Adipocyte (in vitro differentiated cells): ENCODE measurements around the gene ESPL1.

Experiments
- DNase-seq: peaks from one replicate; pipeline ENCODE4 v3.0.0-alpha.2; 2015; ENCODE audit warnings: low read depth
- H3K27me3 ChIP-seq: replicated peaks from 2 replicates; pipeline ENCODE4 v1.7.0; 2013; ENCODE audit warnings: mild to moderate bottlenecking, low read length, moderate library complexity; ENCODE audit not compliant: control insufficient read depth, insufficient read depth
- H3K36me3 ChIP-seq: 2 replicates; pipeline ENCODE4 v1.7.0; 2013; ENCODE audit warnings: low read length, mild to moderate bottlenecking, moderate library complexity; ENCODE audit not compliant: control insufficient read depth, insufficient read depth, severe bottlenecking
- H3K4me1 ChIP-seq: 2 replicates; pipeline ENCODE4 v1.7.0; 2013; ENCODE audit warnings: mild to moderate bottlenecking, low read length, moderate library complexity; ENCODE audit not compliant: control insufficient read depth, insufficient read depth
- H3K4me3 ChIP-seq: 2 replicates; pipeline ENCODE4 v1.7.0; 2013; ENCODE audit warnings: mild to moderate bottlenecking, low read length, moderate library complexity
- H3K9ac ChIP-seq: 2 replicates; pipeline ENCODE4 v1.7.0; 2013; ENCODE audit warnings: mild to moderate bottlenecking, low read length, moderate library complexity
- H3K9me3 ChIP-seq: 2 replicates; pipeline ENCODE4 v1.7.0; 2013; ENCODE audit warnings: mild to moderate bottlenecking, low read length, moderate library complexity; ENCODE audit not compliant: control insufficient read depth

ESPL1 gene

DNA sequence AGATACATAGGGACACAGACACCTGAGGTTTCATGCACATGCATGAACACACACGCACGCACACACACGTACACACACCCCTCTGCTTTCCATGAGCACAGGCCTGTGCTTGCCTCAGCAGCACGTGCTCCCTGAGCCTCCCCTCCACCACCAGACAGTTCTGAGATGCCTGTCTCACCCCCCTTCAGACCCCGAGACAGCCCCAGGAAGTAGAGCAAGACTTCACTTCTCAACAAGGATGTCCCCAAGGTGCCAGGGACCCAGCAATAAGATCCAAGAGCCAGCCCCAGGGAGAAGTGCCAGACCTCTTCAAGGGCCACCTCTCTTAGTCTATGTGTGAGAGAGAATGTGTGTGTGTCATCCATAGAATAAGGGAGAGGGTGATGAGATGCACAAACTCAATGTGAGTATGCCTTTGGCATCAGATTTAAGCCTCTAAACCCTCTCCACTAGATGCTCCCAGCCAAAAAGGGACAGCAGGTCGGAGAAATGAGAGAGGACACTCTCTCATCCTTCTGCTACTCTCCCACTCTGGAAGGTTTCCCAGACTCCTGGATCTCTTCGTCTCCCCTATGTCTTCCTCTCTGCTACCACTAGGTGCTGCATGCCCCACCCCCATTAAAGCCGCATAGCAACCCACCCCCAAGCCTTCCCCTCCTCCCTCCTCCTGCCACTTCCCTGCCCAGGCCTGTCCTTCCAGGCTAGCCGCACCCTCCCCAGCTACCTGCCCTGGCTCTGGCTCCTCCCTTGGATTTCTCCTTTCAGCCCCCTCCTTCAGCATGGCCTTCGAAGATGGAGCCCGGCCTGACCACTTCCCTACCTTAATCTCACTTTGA lies 43.8 kb upstream of the ESPL1 start:
- Histone ChIP-seq H3K27me3 (no peaks in the 10 kb centered on the region), H3K36me3 (no peaks in the 10 kb centered on the region), H3K9me3 (no peaks in the 10 kb centered on the region), H3K4me1 (peaks cover 29% of the 10 kb centered on the region), H3K9ac (peak overlapping the region; percentile 77), H3K4me3 (no peak overlapping the region)
- peak; percentile 42 for DNase-seq

DNA sequence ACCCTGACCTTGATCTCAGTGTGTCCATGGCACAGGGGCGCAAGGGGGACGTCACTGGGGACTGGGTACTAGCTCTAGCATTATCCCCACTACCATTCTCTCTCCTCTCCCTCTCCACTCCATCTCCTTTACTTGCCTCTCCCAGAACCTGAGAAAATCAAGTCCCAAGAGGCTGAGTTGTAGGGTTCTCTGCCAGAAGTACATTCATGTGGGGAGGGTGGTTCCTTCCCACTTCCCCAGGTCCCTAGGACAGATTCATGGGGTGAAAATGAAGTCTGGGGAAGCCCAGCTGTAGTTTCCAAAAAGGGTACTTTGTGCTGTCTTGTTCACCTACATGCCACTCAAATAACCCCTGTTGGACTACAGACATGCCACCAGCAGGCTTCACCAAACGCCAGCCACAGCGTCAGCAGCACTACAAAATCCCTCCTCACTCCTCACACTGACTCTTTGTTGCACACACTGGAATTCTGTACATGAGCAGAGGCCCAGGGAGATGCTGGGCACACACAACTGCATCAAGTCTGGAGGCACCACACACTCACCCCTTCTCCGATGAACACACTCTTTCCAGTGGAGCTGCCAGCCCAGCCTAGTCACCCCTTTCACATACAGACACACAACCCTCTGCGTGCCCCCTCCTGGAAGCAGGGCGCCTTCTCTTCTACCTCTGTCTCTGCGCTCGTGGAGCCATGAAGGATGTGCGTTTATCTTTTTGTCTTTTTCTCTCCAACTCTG lies 43.0 kb upstream of the ESPL1 start:
- no peaks in the 10 kb centered on the region for H3K36me3 ChIP-seq
- no peak overlapping the region for H3K9ac ChIP-seq
- H3K27me3 ChIP-seq, result no peaks in the 10 kb centered on the region
- peaks cover 29% of the 10 kb centered on the region for H3K4me1 ChIP-seq
- H3K9me3 ChIP-seq, result no peaks in the 10 kb centered on the region
- DNase-seq, result peak; percentile 45
- H3K4me3 ChIP-seq, result no peak overlapping the region

DNA sequence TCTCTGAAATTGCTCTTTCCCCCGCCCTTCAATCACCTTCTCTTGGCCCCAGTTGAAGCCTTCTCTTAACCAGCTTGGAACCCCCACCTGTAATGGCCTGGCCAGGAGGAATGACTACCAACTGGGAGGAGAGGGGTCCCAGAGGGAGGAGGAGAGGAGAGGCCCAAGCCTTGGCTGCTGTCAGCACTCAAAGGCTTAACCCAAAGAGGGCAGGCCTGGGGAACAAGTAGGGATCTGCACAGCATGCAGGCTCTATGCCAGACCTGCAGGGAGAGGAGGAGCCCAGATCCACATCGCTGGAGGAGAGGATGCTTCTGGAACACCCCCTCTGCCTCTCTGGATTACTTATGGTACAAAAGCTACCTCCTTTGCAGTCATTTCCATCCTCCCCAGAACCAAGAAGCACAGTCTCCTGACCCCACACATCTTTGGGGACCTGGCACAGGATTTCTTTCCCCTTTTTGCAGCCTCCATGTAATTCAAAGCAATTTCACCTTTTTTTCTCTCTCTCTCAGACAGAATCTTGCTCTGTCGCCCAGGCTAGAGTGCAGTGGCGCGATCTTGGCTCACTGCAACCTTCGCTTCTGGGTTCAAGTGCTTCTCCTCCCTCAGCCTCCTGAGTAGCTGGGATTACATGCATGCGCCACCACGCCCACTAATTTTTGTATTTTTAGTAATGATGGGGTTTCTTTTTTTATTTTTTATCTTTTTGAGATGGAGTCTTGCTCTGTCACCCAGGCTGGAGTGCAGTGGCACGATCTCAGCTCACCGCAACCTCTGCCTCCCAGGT lies 42.3 kb upstream of the ESPL1 start:
- no peaks in the 10 kb centered on the region for H3K27me3 ChIP-seq
- H3K9ac ChIP-seq, result no peak overlapping the region
- no peak overlapping the region for H3K4me3 ChIP-seq
- H3K9me3 ChIP-seq, result no peaks in the 10 kb centered on the region
- peak; percentile 35 for DNase-seq
- peaks cover 30% of the 10 kb centered on the region for H3K4me1 ChIP-seq
- no peaks in the 10 kb centered on the region for H3K36me3 ChIP-seq

DNA sequence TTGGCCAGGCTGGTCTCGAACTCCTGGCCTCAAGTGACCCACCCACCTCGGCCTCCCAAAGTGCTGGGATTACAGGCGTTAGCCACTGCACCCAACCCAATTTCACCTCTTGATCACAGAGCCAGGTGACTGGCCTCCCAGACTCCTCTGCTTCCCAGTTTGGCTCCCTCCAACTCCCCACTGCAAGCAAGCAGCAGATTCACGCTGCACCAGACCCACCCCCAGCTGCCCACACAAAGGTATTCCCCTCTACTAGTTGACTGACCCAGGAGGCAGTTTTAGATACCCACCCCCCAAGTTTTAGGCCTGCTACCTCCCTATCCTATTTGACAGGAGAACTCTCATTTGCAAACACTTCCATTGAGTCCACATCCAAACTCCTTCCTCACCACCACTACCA lies 41.3 kb upstream of the ESPL1 start:
- Histone ChIP-seq H3K27me3 (no peaks in the 10 kb centered on the region), H3K36me3 (no peaks in the 10 kb centered on the region), H3K9ac (no peak overlapping the region), H3K9me3 (no peaks in the 10 kb centered on the region), H3K4me1 (peaks cover 36% of the 10 kb centered on the region), H3K4me3 (no peak overlapping the region)
- no peak for DNase-seq

DNA sequence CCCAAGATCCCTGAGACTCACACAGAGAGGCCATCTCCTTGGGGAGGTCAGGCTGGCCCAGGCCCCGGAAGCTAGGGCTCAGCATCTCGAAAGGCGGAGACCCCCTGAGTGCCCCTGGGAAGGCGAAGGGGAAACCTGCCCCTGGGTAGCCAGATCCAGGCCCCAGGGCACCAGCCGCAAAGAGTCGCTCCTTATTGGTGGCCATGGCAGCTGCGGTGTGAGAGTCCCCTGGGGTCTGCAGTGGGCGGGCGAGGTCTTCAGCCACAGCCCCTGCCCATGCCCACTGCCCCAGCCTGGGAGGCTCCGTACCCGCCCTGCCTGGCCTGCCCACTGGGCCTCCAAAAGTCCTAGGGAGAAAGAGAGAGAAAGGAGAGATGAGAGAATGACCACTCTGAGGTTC lies 40.8 kb upstream of the ESPL1 start:
- no peaks in the 10 kb centered on the region for H3K27me3 ChIP-seq
- peaks cover 34% of the 10 kb centered on the region for H3K4me1 ChIP-seq
- DNase-seq, result no peak
- H3K4me3 ChIP-seq, result no peak overlapping the region
- H3K9ac ChIP-seq, result no peak overlapping the region
- H3K36me3 ChIP-seq, result no peaks in the 10 kb centered on the region
- H3K9me3 ChIP-seq, result no peaks in the 10 kb centered on the region

DNA sequence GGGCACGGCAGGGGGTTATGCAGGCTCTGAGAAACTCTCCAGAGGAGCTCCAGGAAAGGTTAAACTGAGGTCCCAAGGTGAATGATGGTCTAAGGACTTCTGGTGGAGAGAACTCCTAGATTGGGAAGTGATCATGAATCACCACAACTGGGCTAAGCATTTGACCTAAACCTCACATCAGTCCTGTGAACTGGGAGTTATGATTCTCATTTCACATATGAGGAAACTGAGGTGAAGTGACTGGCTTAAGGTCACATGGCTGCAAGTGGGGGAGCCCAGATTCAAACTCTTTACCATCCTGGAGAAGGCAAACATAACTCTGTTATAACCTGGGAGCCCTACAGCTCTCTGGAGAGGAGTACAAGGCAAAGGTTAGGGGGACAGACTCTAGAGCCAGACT lies 40.3 kb upstream of the ESPL1 start:
- Histone ChIP-seq H3K4me3 (no peak overlapping the region), H3K9me3 (no peaks in the 10 kb centered on the region), H3K27me3 (no peaks in the 10 kb centered on the region), H3K9ac (no peak overlapping the region), H3K36me3 (no peaks in the 10 kb centered on the region), H3K4me1 (peaks cover 33% of the 10 kb centered on the region)
- no peak for DNase-seq

DNA sequence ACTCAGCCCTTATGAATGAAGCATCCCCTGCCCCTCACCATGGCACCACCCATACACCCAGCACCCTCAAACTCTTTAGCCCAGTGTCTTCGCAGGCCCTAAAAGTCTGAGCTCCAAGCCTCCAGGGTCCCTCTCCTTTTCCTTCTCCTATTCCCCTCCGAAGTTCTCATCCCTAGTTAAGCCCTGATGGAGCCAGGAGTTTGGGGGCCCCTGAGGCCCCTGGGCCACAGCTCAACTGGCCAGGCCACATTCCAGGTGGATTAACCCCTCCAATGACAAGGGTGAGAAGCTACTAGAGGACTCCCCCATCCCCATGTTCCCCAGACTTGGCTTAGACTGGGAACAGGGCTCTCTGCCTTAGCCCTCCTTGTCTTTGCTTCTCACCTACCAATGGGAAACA lies 38.6 kb upstream of the ESPL1 start:
- no peaks in the 10 kb centered on the region for H3K36me3 ChIP-seq
- peaks cover 31% of the 10 kb centered on the region for H3K4me1 ChIP-seq
- no peaks in the 10 kb centered on the region for H3K27me3 ChIP-seq
- no peak for DNase-seq
- no peak overlapping the region for H3K9ac ChIP-seq
- H3K4me3 ChIP-seq, result no peak overlapping the region
- H3K9me3 ChIP-seq, result no peaks in the 10 kb centered on the region

DNA sequence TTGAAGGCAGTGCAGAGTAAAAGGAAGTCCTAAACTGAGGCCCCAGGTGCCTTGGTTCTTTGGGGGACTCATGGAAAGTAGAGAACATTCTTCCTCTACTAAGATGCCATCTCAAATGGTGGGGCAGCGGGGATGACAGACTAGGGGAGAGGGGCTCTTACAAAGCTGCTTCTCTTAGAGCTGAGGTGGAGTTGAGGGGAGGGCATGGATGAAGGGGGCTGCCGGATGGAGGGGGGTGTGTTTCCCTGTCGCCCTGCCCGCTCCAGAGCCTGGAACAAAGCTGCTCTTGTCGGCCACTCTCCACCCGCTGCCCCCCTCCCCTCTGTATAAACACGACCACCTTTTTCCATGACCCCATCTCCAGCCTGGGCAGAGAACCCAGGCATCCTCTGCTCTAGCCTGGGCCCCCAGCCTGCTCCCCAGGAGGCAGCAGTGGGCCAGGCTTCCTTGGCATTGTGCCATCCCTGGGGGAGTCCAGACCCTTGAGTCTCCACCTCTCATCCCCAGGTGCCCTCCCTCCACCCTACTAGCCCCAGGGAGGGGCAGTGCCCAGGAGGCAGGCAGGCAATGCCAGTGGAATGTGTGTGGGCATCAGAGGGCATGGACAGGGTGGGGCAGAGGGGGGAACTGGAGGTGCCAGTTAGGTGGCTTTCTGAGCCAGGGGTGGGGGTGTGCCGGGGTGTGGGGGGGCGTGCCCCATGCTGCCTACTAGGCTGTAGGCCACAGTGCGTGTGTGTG lies 37.8 kb upstream of the ESPL1 start:
- Histone ChIP-seq H3K9ac (no peak overlapping the region), H3K4me3 (no peak overlapping the region), H3K9me3 (no peaks in the 10 kb centered on the region), H3K36me3 (no peaks in the 10 kb centered on the region), H3K27me3 (no peaks in the 10 kb centered on the region), H3K4me1 (peaks cover 24% of the 10 kb centered on the region)
- no peak for DNase-seq

- no peaks in the 10 kb centered on the region for H3K27me3 ChIP-seq
- H3K4me3 ChIP-seq, result peak overlapping the region; percentile 80
- H3K9me3 ChIP-seq, result no peaks in the 10 kb centered on the region
- H3K36me3 ChIP-seq, result no peaks in the 10 kb centered on the region
- DNase-seq, result no peak
- peaks cover 24% of the 10 kb centered on the region for H3K4me1 ChIP-seq
- peak overlapping the region; percentile 85 for H3K9ac ChIP-seq
These were observed 36.5 kb upstream of the ESPL1 start for GRCh38 chr12:53231671-53231920.

DNA sequence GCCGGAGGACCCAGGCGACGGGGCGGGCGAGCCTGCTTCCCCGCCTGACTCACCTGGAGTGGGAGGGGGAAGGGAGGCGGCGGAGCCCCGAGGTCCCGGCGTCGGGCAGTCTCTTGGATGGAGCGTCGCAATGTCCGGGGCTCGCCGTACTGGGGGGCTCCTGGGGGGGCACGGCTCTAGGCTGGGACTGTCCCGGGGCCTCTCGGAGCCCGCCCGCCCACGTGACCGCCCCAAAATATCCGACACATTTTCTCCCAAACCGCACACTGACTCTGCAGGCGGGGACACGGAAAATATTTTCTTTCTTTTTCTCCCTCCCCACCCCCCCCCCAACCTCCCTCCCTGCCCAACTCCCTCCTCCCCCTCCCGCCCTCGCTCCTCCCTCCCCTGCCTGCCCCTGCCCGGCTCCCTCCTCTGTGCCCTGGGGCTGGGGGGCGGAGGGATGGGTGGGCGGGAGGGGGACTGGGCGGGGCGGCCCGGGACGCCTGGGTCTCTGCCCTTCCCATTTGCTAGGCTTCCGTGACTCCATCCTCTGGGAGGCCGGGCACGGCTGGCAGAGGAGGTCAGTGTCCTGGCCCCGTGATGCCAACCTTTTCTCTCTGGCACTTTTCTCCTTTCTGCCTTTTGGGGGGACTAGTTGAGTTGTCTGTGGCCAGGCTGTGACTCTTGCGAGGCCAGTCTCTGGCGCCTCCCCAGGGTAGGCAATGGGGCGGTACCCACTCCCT lies 36.0 kb upstream of the ESPL1 start, which contains the start of gene RARG:
Gene RARG (minus strand): TSS at position 289 of the 725 bp plus-strand sequence. CDS start 4,664 bp downstream, outside the sequence.
- Histone ChIP-seq H3K9me3 (no peaks in the 10 kb centered on the region), H3K36me3 (no peaks in the 10 kb centered on the region), H3K9ac (peak within 1 kb of the TSS; percentile 85), H3K4me1 (peaks cover 24% of the 10 kb centered on the region), H3K27me3 (no peaks in the 10 kb centered on the region), H3K4me3 (peak within 1 kb of the TSS; percentile 80)
- DNase-seq, result peak; percentile 88
